HEK293T (cell line): Measurements from ENCODE around the gene PREX1.

Experiments used
- ARNT ChIP-seq: fragments of 450-650 bp; IDR thresholded peaks from 2 replicates; pipeline ENCODE4 v1.6.1; 2017; ENCODE audit warnings: mild to moderate bottlenecking
- BHLHE40 ChIP-seq: fragments of 450-650 bp; IDR thresholded peaks from 2 replicates; pipeline ENCODE4 v1.6.1; 2016; ENCODE audit warnings: mild to moderate bottlenecking, moderate library complexity, borderline replicate concordance
- CTBP1 ChIP-seq: fragments of 450-650 bp; IDR thresholded peaks from 2 replicates; pipeline ENCODE4 v1.6.1; 2016; ENCODE audit warnings: borderline replicate concordance
- ELF4 ChIP-seq: fragments of 450-650 bp; IDR thresholded peaks from 2 replicates; pipeline ENCODE4 v1.6.1; 2017; ENCODE audit warnings: antibody characterized with exemption
- FOXA1 ChIP-seq: fragments of 450-650 bp; IDR thresholded peaks from 2 replicates; pipeline ENCODE4 v1.6.1; 2016; ENCODE audit warnings: mild to moderate bottlenecking
- FOXK2 ChIP-seq: fragments of 450-650 bp; IDR thresholded peaks from 2 replicates; pipeline ENCODE4 v1.6.1; 2016; ENCODE audit warnings: mild to moderate bottlenecking
- L3MBTL2 ChIP-seq: fragments of 450-650 bp; conservative IDR thresholded peaks from 2 replicates; pipeline ENCODE4 v1.6.1; 2016; ENCODE audit warnings: mild to moderate bottlenecking
- NFRKB ChIP-seq: fragments of 450-650 bp; IDR thresholded peaks from 2 replicates; pipeline ENCODE4 v1.6.1; 2016; ENCODE audit warnings: mild to moderate bottlenecking, moderate library complexity
- PKNOX1 ChIP-seq: fragments of 450-650 bp; IDR thresholded peaks from 2 replicates; pipeline ENCODE4 v1.6.1; 2016
- SP1 ChIP-seq: fragments of 450-650 bp; IDR thresholded peaks from 2 replicates; pipeline ENCODE4 v1.6.1; 2017
- SUZ12 ChIP-seq: fragments of 450-650 bp; IDR thresholded peaks from 2 replicates; pipeline ENCODE4 v1.6.1; 2016; ENCODE audit warnings: mild to moderate bottlenecking
- TARDBP ChIP-seq: fragments of 450-650 bp; IDR thresholded peaks from 2 replicates; pipeline ENCODE4 v1.6.1; 2016
- ZNF384 ChIP-seq: fragments of 450-650 bp; IDR thresholded peaks from 2 replicates; pipeline ENCODE4 v1.6.1; 2016

DNA sequence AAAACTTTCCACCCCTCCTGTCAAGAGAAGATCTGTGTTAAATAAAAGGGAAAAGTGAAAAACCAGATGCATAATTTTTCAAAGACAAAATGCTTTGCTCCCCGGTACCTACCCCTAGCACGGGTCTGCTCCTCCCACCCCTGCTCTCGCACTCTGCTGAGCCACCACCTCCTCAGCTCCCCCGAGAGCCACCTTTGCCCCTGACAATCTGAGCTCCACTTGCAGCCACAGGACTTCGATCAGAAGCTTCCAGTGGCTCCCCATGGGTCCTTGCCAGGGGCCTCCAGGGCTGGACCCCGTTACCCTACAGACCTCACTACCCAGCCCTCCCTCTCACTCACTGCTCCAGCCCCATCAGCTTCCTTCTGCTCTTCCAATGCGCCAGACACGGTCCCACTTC lies 171.7 kb downstream of the PREX1 start:
- no peak for TF ChIP-seq ZNF384
- TF ChIP-seq SUZ12: no peak
- no peak for TF ChIP-seq L3MBTL2
- TF ChIP-seq ARNT: no peak
- TF ChIP-seq SP1: no peak
- TF ChIP-seq CTBP1: no peak
- TF ChIP-seq ELF4: no peak
- no peak for TF ChIP-seq BHLHE40
- TF ChIP-seq NFRKB: no peak
- TF ChIP-seq FOXK2: no peak
- no peak for TF ChIP-seq TARDBP
- no peak for TF ChIP-seq FOXA1
- TF ChIP-seq PKNOX1: no peak
